Upper lobe of left lung (tissue), 6 donors: ENCODE results near the gene CLEC4C. TPM values are rescaled to one million over a fixed set of nuclear protein-coding genes. Genes with fewer than 3 reads are reported as not detected.
"Not testable (repeated sequence)": the region's sequence is repeated elsewhere in the genome, so short reads cannot be mapped to it uniquely, and the experiment has no call there.

Source experiments
- ATAC-seq, 2 donors: fragments of 200-7000 bp; cut with Tn5 transposase; one replicate each; pipeline ENCODE4 v1.9.1; 2022; ENCODE audit warnings: mild to moderate bottlenecking in 2 of 2, moderate library complexity in 2 of 2; ENCODE audit not compliant: low FRiP score in 2 of 2
- DNase-seq, 2 donors: peaks; one replicate each; pipeline ENCODE4 v3.0.0-alpha.2; 2019 to 2020
- H3K27ac ChIP-seq, 4 donors: fragments of 200-600 bp; sonication (generic); one replicate each; pipeline ENCODE4 v1.5.1; 2016 to 2019
- H3K27me3 ChIP-seq, 4 donors: fragments of 200-600 bp; sonication (generic); one replicate each; pipeline ENCODE4 v1.5.1; 2017 to 2019
- H3K36me3 ChIP-seq, 4 donors: fragments of 200-600 bp; sonication (generic); one replicate each; pipeline ENCODE4 v1.5.1; 2016 to 2019
- H3K4me1 ChIP-seq, 4 donors: fragments of 200-600 bp; sonication (generic); one replicate each; pipeline ENCODE4 v1.5.1; 2018 to 2019
- H3K4me3 ChIP-seq, 4 donors: fragments of 200-600 bp; sonication (generic); one replicate each; pipeline ENCODE4 v1.5.1; 2017 to 2019; ENCODE audit warnings: mild to moderate bottlenecking in 2 of 4, moderate library complexity in 1 of 4
- H3K9me3 ChIP-seq, 4 donors: fragments of 200-600 bp; sonication (generic); one replicate each; pipeline ENCODE4 v1.5.1; 2018 to 2019
- EP300 ChIP-seq, 4 donors: sonication (generic); formaldehyde crosslinking; IDR thresholded peaks; one replicate each; pipeline ENCODE4 v1.5.1; 2017; ENCODE audit warnings: antibody characterized with exemption in 4 of 4, control low read depth in 2 of 4
- POLR2A ChIP-seq, 4 donors: fragments of 450-650 bp; IDR thresholded peaks; one replicate each; pipeline ENCODE4 v1.5.1; 2016 to 2017; ENCODE audit warnings: antibody characterized with exemption in 4 of 4, mild to moderate bottlenecking in 2 of 4
- POLR2AphosphoS5 ChIP-seq, 2 donors: sonication (generic); formaldehyde crosslinking; IDR thresholded peaks; one replicate each; pipeline ENCODE4 v1.5.1; 2017; ENCODE audit warnings: antibody characterized with exemption in 2 of 2
- WGBS, 2 donors: methylation state at CpG; one replicate each; pipeline ENCODE4 v1.1.5; 2017 to 2018; 5-methylcytosine and 5-hydroxymethylcytosine counted together
- total RNA-seq, 6 donors: library from RNA; depleted of rRNA in 4 of 6; stranded (reverse); fragments of >200 nt in 4 of 6; gene quantifications; one replicate each; pipeline versions ENCODE4 v1.1.0 to v1.2.1, GENCODE V29; 2016 to 2021
- TF ChIP-seq, protein P1 (sequence below), 6 experiments: fragments of 450-650 bp in 4 of 6; fragments of 200-600 bp in 2 of 6; sonication (generic) in 2 of 6; IDR thresholded peaks; one replicate each; pipeline ENCODE4 v1.5.1; 2016 to 2019; ENCODE audit warnings: antibody characterized with exemption in 6 of 6
- donor health status: DM: no; HTN: no; CAD: no; lungs with moderate emphysema.
- donor health status: DM: no; HTN: yes; CAD: no; lungs with severe emphysema.

The CLEC4C gene
- total RNA-seq, 6 donors from 2014 or later: not detected

GRCh38 chr12:7758766-7759140 lies 11.6 kb upstream of the CLEC4C start:
- no peak for DNase-seq
- no peaks in the 10 kb centered on the region for H3K9me3 ChIP-seq
- no peaks in the 10 kb centered on the region for H3K27me3 ChIP-seq
- no peak for TF ChIP-seq EP300 (IDR thresholded peaks at IDR 0.05)
- TF ChIP-seq POLR2A (IDR thresholded peaks at IDR 0.05): no peak
- TF ChIP-seq POLR2AphosphoS5 (IDR thresholded peaks at IDR 0.05): no peak
- TF ChIP-seq, protein P1, sequence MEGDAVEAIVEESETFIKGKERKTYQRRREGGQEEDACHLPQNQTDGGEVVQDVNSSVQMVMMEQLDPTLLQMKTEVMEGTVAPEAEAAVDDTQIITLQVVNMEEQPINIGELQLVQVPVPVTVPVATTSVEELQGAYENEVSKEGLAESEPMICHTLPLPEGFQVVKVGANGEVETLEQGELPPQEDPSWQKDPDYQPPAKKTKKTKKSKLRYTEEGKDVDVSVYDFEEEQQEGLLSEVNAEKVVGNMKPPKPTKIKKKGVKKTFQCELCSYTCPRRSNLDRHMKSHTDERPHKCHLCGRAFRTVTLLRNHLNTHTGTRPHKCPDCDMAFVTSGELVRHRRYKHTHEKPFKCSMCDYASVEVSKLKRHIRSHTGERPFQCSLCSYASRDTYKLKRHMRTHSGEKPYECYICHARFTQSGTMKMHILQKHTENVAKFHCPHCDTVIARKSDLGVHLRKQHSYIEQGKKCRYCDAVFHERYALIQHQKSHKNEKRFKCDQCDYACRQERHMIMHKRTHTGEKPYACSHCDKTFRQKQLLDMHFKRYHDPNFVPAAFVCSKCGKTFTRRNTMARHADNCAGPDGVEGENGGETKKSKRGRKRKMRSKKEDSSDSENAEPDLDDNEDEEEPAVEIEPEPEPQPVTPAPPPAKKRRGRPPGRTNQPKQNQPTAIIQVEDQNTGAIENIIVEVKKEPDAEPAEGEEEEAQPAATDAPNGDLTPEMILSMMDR (IDR thresholded peaks at IDR 0.05): no peak
- H3K27ac ChIP-seq: no peak overlapping the region
- 39 to 44% methylated on average over 9 of the region's 9 CpGs for WGBS, 2 donors
- H3K36me3 ChIP-seq: no peaks in the 10 kb centered on the region
- no peak overlapping the region for H3K4me3 ChIP-seq
- no peak for ATAC-seq
- no peaks in the 10 kb centered on the region for H3K4me1 ChIP-seq

GRCh38 chr12:7756993-7757392 lies 9.8 kb upstream of the CLEC4C start:
- DNase-seq (no peak), ATAC-seq (no peak)
- no peaks in the 10 kb centered on the region for H3K36me3 ChIP-seq
- no peaks in the 10 kb centered on the region for H3K27me3 ChIP-seq
- no peak overlapping the region for H3K27ac ChIP-seq
- no peaks in the 10 kb centered on the region for H3K9me3 ChIP-seq
- no peak for TF ChIP-seq EP300 (IDR thresholded peaks at IDR 0.05)
- TF ChIP-seq, protein P1 (IDR thresholded peaks at IDR 0.05): no peak
- TF ChIP-seq POLR2AphosphoS5 (IDR thresholded peaks at IDR 0.05): no peak
- no peak for TF ChIP-seq POLR2A (IDR thresholded peaks at IDR 0.05)
- H3K4me1 ChIP-seq: no peaks in the 10 kb centered on the region
- WGBS, 2 donors: 58 to 67% methylated on average over 2 of the region's 2 CpGs
- no peak overlapping the region for H3K4me3 ChIP-seq

GRCh38 chr12:7755668-7756067 lies 8.5 kb upstream of the CLEC4C start:
- not testable (repeated sequence) for H3K27me3 ChIP-seq, H3K27ac ChIP-seq, ATAC-seq, H3K4me1 ChIP-seq, H3K4me3 ChIP-seq, H3K9me3 ChIP-seq, H3K36me3 ChIP-seq, DNase-seq
- 84 to 88% methylated on average over 9 of the region's 9 CpGs for WGBS, 2 donors

DNA sequence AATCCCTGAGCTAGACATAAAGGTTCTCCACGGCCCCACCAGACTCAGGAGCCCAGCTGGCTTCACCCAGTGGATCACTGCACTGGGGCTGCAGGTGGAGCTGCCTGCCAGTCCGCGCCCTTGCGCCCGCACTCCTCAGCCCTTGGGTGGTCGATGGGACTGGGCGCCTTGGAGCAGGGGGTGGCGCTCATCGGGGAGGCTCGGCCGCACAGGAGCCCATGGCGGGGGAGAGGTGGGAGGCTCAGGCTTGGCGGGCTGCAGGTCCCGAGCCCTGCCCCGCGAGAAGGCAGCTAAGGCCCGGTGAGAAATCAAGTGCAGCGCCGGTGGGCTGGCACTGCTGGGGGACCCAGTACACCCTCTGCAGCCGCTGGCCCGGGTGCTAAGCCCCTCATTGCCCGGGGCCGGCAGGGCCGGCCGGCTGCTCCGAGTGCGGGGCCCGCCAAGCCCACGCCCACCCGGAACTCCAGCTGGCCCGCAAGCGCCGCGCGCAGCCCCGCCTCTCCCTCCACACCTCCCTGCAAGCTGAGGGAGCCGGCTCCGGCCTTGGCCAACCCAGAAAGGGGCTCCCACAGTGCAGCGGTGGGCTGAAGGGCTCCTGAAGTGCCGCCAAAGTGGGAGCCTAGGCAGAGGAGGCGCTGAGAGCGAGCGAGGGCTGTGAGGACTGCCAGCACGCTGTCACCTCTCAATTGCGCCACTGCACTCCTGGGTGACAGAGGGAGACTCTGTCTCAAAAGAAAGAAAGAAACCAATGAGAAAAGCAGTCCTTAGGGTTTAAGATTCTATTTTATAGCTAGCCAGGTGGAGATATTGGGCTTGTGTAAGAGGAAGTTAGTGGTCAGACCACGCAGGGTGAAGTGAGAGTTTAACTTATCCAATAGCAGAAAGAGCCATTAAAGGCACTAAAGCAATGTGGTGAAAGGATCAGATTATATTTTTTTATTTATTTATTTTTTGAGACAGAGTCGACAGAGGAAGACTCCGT lies 5.1 kb upstream of the CLEC4C start:
- H3K4me1 ChIP-seq, ATAC-seq, H3K27ac ChIP-seq, H3K4me3 ChIP-seq, H3K36me3 ChIP-seq, H3K27me3 ChIP-seq, H3K9me3 ChIP-seq: not testable (repeated sequence)
- WGBS, 2 donors: 91% methylated on average over 28 to 38 of the region's 48 CpGs
- DNase-seq: peak in 1 of 2 donors; percentile 78

- Histone ChIP-seq H3K27me3 (no peaks in the 10 kb centered on the region), H3K9me3 (no peaks in the 10 kb centered on the region), H3K4me1 (no peaks in the 10 kb centered on the region), H3K4me3 (no peak overlapping the region), H3K36me3 (no peaks in the 10 kb centered on the region), H3K27ac (no peak overlapping the region)
- DNase-seq (no peak), ATAC-seq (no peak)
- 88 to 91% methylated on average over 15 to 20 of the region's 20 CpGs for WGBS, 2 donors
- TF ChIP-seq POLR2A (IDR thresholded peaks at IDR 0.05) (no peak), POLR2AphosphoS5 (IDR thresholded peaks at IDR 0.05) (no peak), EP300 (IDR thresholded peaks at IDR 0.05) (no peak)
- TF ChIP-seq, protein P1 (IDR thresholded peaks at IDR 0.05): no peak
Observed at GRCh38 chr12:7751394-7751793, 4.2 kb upstream of the CLEC4C start.

DNA sequence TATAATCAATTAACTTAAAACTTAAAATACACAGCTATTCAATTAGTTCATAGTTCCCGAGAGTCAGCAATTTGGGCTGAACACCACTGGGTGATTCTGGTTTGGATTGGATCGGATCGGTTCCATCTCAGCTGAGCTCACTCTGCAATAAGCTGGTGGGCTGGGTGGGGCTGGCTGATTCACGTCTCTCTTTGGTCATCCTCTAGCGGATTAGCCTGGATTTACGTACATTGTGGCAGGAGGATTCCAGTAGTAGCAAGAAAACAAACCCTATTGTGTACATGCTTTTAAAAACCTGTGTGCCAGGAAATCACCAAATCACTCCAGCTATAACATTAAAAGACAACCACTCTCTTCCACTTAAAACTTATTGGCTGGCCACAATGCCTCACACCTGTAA lies 3.2 kb upstream of the CLEC4C start:
- Histone ChIP-seq H3K36me3 (no peaks in the 10 kb centered on the region), H3K4me1 (no peaks in the 10 kb centered on the region), H3K27me3 (no peaks in the 10 kb centered on the region), H3K9me3 (no peaks in the 10 kb centered on the region), H3K27ac (no peak overlapping the region), H3K4me3 (no peak overlapping the region)
- DNase-seq (no peak), ATAC-seq (no peak)
- TF ChIP-seq, protein P1 (IDR thresholded peaks at IDR 0.05): no peak
- no peak for TF ChIP-seq POLR2AphosphoS5 (IDR thresholded peaks at IDR 0.05)
- TF ChIP-seq POLR2A (IDR thresholded peaks at IDR 0.05): no peak
- TF ChIP-seq EP300 (IDR thresholded peaks at IDR 0.05): no peak
- 91 to 92% methylated on average over 6 of the region's 6 CpGs for WGBS, 2 donors
